ENCODE measurements around the gene SLCO3A1.

Gene SLCO3A1

DNA sequence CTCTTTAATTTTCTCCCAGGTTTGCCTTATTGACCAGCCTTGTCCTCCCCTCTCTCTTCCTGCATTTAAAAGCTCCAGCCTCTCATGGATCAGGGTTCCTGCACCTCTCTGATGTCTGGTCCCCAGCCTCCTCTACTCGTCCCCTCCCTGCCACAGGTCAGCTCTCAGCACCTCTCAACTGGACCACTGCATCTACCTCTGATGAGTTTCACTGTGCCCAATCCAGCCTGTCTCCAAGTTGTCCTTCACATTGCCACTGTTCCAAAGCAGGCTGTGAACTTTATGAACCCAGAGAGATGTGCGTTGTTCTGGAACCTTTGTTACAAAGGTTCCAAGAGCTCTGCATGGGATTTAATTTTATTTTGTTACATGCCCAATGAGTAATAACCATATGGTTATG is 76.6 kb downstream of the SLCO3A1 start:
- H3K9me3 ChIP-seq (ENCODE audit: control insufficient read depth in 1 of 2, low read length in 2 of 2): peaks cover 4 to 7% of the 10 kb centered on the region in 2 donors
- peaks cover 0 to 5% of the 10 kb centered on the region in 2 donors for H3K4me1 ChIP-seq (ENCODE audit: control insufficient read depth in 1 of 2, insufficient read depth in 2 of 2, low read length in 2 of 2)
- H3K9ac ChIP-seq (ENCODE audit: low read depth in 1 of 2, low read length in 2 of 2): no peak overlapping the region
- H3K4me3 ChIP-seq (ENCODE audit: low read depth in 1 of 2, low read length in 2 of 2): no peak overlapping the region
- no peaks in the 10 kb centered on the region for H3K27me3 ChIP-seq (ENCODE audit: control insufficient read depth in 1 of 2, insufficient read depth in 2 of 2, low read length in 2 of 2)
- H3K36me3 ChIP-seq (ENCODE audit: control insufficient read depth in 1 of 2, insufficient read depth in 2 of 2, low read length in 2 of 2): no peaks in the 10 kb centered on the region
- H3K27ac ChIP-seq (ENCODE audit: low read depth, low read length): no peak overlapping the region

DNA sequence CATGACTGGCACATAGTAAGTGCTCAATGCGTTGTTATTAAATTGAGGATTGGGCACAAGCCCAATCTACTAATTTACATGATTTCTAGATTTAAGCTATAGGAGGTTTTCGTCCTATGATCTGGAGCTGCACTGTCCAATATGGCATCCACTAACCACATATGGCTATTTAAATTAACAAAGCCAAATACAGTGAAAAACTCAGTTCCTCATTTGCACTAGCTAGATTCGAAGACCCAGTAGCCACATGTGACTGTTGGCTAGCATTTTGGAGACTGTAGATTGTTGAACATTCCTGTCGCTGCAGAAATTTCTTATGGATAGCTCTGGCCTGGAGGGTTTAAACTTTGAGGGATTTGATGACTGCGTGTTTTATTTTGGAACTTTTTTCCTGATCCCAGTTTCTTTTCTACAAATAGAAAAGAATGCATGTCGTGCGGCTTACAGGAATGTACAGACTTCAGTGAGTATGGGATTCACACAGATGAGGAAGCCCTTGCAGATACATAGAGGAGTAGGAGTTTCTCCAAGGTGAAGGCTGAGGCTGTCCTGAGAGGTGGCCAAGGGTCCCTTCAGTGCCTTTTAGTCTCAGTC is 82.8 kb downstream of the SLCO3A1 start:
- no peak overlapping the region for H3K27ac ChIP-seq (ENCODE audit: low read depth, low read length)
- peaks cover 4 to 7% of the 10 kb centered on the region in 2 donors for H3K9me3 ChIP-seq (ENCODE audit: control insufficient read depth in 1 of 2, low read length in 2 of 2)
- no peaks in the 10 kb centered on the region for H3K36me3 ChIP-seq (ENCODE audit: control insufficient read depth in 1 of 2, insufficient read depth in 2 of 2, low read length in 2 of 2)
- no peak overlapping the region for H3K9ac ChIP-seq (ENCODE audit: low read depth in 1 of 2, low read length in 2 of 2)
- H3K27me3 ChIP-seq (ENCODE audit: control insufficient read depth in 1 of 2, insufficient read depth in 2 of 2, low read length in 2 of 2): no peaks in the 10 kb centered on the region
- H3K4me3 ChIP-seq (ENCODE audit: low read depth in 1 of 2, low read length in 2 of 2): no peak overlapping the region
- peaks cover 21 to 23% of the 10 kb centered on the region in 2 donors for H3K4me1 ChIP-seq (ENCODE audit: control insufficient read depth in 1 of 2, insufficient read depth in 2 of 2, low read length in 2 of 2)

GRCh38 chr15:91936927-91937326 is 83.4 kb downstream of the SLCO3A1 start:
- H3K4me3 ChIP-seq (ENCODE audit: low read depth in 1 of 2, low read length in 2 of 2): peak overlapping the region in 1 of 2 donors; percentile 9
- peaks cover 23 to 25% of the 10 kb centered on the region in 2 donors for H3K4me1 ChIP-seq (ENCODE audit: control insufficient read depth in 1 of 2, insufficient read depth in 2 of 2, low read length in 2 of 2)
- no peaks in the 10 kb centered on the region for H3K36me3 ChIP-seq (ENCODE audit: control insufficient read depth in 1 of 2, insufficient read depth in 2 of 2, low read length in 2 of 2)
- H3K27ac ChIP-seq (ENCODE audit: low read depth, low read length): no peak overlapping the region
- peaks cover 4 to 7% of the 10 kb centered on the region in 2 donors for H3K9me3 ChIP-seq (ENCODE audit: control insufficient read depth in 1 of 2, low read length in 2 of 2)
- H3K27me3 ChIP-seq (ENCODE audit: control insufficient read depth in 1 of 2, insufficient read depth in 2 of 2, low read length in 2 of 2): no peaks in the 10 kb centered on the region
- no peak overlapping the region for H3K9ac ChIP-seq (ENCODE audit: low read depth in 1 of 2, low read length in 2 of 2)

DNA sequence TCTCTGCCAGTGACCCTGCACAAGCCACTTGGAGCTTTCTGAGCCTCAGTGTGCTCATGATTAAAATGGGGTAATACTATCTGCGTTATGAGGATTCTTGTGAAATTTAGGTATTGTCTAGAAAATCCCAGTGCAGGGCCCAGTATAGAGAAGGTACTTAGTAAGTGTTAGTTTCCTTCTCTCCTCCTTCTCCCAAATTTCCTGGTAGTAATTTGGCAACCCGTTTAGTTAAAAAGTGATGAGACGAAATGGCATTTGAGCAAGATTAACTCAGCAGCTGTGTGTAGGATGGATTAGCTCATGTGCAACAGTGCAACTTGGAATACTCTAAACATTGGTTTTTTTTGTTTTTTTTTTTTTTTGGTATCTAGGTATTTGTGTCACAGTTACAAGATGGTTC is 84.6 kb downstream of the SLCO3A1 start:
- Histone ChIP-seq H3K27ac (ENCODE audit: low read depth, low read length) (no peak overlapping the region), H3K9ac (ENCODE audit: low read depth in 1 of 2, low read length in 2 of 2) (no peak overlapping the region), H3K4me3 (ENCODE audit: low read depth in 1 of 2, low read length in 2 of 2) (no peak overlapping the region), H3K4me1 (ENCODE audit: control insufficient read depth in 1 of 2, insufficient read depth in 2 of 2, low read length in 2 of 2) (peaks cover 33 to 37% of the 10 kb centered on the region in 2 donors), H3K9me3 (ENCODE audit: control insufficient read depth in 1 of 2, low read length in 2 of 2) (peaks cover 4 to 7% of the 10 kb centered on the region in 2 donors), H3K36me3 (ENCODE audit: control insufficient read depth in 1 of 2, insufficient read depth in 2 of 2, low read length in 2 of 2) (no peaks in the 10 kb centered on the region), H3K27me3 (ENCODE audit: control insufficient read depth in 1 of 2, insufficient read depth in 2 of 2, low read length in 2 of 2) (no peaks in the 10 kb centered on the region)

- Histone ChIP-seq H3K4me1 (ENCODE audit: control insufficient read depth in 1 of 2, insufficient read depth in 2 of 2, low read length in 2 of 2) (peaks cover 43 to 45% of the 10 kb centered on the region in 2 donors), H3K4me3 (ENCODE audit: low read depth in 1 of 2, low read length in 2 of 2) (no peak overlapping the region), H3K9me3 (ENCODE audit: control insufficient read depth in 1 of 2, low read length in 2 of 2) (no peaks in the 10 kb centered on the region), H3K27me3 (ENCODE audit: control insufficient read depth in 1 of 2, insufficient read depth in 2 of 2, low read length in 2 of 2) (no peaks in the 10 kb centered on the region), H3K9ac (ENCODE audit: low read depth in 1 of 2, low read length in 2 of 2) (no peak overlapping the region), H3K27ac (ENCODE audit: low read depth, low read length) (no peak overlapping the region), H3K36me3 (ENCODE audit: control insufficient read depth in 1 of 2, insufficient read depth in 2 of 2, low read length in 2 of 2) (no peaks in the 10 kb centered on the region)
Observed at GRCh38 chr15:91939403-91939831, 85.9 kb downstream of the SLCO3A1 start.

DNA sequence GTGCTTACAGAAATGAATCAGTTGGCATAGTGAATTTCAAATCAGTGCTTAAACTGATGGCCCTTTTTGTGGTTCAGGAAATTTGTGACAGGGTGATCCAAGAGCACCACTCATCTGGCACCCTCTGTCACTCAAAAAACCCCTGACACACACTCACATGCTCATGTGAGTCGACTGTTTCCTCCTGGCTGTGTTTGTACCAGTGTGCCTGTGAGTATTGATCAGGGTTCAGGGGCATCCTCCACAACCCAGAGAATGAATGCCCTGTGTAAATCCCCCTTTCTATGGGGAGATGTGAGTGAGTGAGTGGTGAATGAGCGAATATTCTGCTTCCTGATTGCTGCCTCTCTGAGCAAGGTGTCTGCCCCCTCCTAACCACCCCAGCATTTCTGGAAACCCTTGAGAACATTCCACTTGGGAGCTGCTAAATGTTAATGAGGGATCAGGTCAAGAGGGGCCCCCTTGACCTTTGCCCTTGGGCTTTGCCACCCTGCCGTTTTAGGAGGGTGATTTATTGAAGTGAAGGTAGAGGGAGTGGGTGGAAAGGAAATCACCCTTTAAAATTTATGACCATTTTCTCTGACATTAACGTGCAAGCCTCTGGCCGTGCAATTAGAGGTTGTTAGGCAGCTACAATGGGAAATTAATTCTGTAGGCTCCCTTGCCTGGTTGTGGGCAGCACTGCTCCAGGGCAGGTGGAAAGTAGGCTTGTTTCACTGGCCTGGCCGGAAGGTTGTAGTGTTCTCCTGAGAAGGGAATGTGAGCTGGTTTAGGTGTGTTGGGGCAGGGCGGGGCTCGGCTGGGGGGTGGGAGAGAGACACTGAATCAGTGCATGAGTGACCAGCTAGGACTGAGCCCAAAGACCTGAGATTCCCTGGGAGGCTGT is 87.2 kb downstream of the SLCO3A1 start:
- no peaks in the 10 kb centered on the region for H3K36me3 ChIP-seq (ENCODE audit: control insufficient read depth in 1 of 2, insufficient read depth in 2 of 2, low read length in 2 of 2)
- H3K9me3 ChIP-seq (ENCODE audit: control insufficient read depth in 1 of 2, low read length in 2 of 2): no peaks in the 10 kb centered on the region
- H3K4me3 ChIP-seq (ENCODE audit: low read depth in 1 of 2, low read length in 2 of 2): peak overlapping the region in 1 of 2 donors; percentile 5
- no peak overlapping the region for H3K9ac ChIP-seq (ENCODE audit: low read depth in 1 of 2, low read length in 2 of 2)
- peaks cover 43 to 46% of the 10 kb centered on the region in 2 donors for H3K4me1 ChIP-seq (ENCODE audit: control insufficient read depth in 1 of 2, insufficient read depth in 2 of 2, low read length in 2 of 2)
- H3K27ac ChIP-seq (ENCODE audit: low read depth, low read length): no peak overlapping the region
- no peaks in the 10 kb centered on the region for H3K27me3 ChIP-seq (ENCODE audit: control insufficient read depth in 1 of 2, insufficient read depth in 2 of 2, low read length in 2 of 2)

- H3K27ac ChIP-seq (ENCODE audit: low read depth, low read length): no peak overlapping the region
- no peak overlapping the region for H3K9ac ChIP-seq (ENCODE audit: low read depth in 1 of 2, low read length in 2 of 2)
- H3K4me1 ChIP-seq (ENCODE audit: control insufficient read depth in 1 of 2, insufficient read depth in 2 of 2, low read length in 2 of 2): peaks cover 39 to 45% of the 10 kb centered on the region in 2 donors
- H3K9me3 ChIP-seq (ENCODE audit: control insufficient read depth in 1 of 2, low read length in 2 of 2): no peaks in the 10 kb centered on the region
- peak overlapping the region in 1 of 2 donors; percentile 34 for H3K4me3 ChIP-seq (ENCODE audit: low read depth in 1 of 2, low read length in 2 of 2)
- no peaks in the 10 kb centered on the region for H3K27me3 ChIP-seq (ENCODE audit: control insufficient read depth in 1 of 2, insufficient read depth in 2 of 2, low read length in 2 of 2)
- no peaks in the 10 kb centered on the region for H3K36me3 ChIP-seq (ENCODE audit: control insufficient read depth in 1 of 2, insufficient read depth in 2 of 2, low read length in 2 of 2)
Observed at GRCh38 chr15:91941871-91942658, 88.6 kb downstream of the SLCO3A1 start.

DNA sequence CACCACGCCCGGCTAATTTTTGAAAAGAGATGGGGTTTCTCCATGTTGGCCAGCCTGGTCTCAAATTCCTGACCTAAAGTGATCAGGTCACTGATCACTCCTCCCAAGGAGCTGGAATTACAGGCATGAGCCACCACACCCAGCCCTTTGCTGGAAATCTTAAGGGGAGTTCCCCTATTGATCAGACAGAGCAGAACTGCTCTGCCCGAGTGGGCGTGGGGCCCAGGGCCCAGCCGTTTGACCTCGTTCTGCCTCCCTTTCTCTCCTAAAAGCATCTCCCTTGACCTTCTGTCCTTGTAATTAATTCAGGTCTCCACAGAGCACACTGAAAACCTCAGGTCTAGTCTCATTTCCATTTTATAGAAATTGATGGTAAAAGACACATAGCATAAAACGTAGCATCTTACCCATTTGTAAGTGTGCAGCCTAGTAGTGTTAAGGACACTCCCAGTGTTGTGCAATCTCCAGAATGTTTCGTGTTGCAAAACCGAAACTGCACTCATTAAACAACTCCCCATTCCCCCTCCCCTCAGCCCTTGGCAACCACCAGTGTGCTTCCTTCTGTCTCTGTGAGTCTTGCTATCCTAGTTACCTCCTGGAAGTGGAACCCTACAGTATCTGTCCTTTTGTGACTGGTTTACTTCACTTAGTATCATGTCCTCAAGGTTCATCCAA is 89.3 kb downstream of the SLCO3A1 start:
- Histone ChIP-seq H3K4me1 (ENCODE audit: control insufficient read depth in 1 of 2, insufficient read depth in 2 of 2, low read length in 2 of 2) (peaks cover 47 to 53% of the 10 kb centered on the region in 2 donors), H3K36me3 (ENCODE audit: control insufficient read depth in 1 of 2, insufficient read depth in 2 of 2, low read length in 2 of 2) (no peaks in the 10 kb centered on the region), H3K27ac (ENCODE audit: low read depth, low read length) (no peak overlapping the region), H3K9ac (ENCODE audit: low read depth in 1 of 2, low read length in 2 of 2) (peak overlapping the region in 1 of 2 donors; percentile 27), H3K9me3 (ENCODE audit: control insufficient read depth in 1 of 2, low read length in 2 of 2) (no peaks in the 10 kb centered on the region), H3K4me3 (ENCODE audit: low read depth in 1 of 2, low read length in 2 of 2) (peak overlapping the region in 1 of 2 donors; percentile 34), H3K27me3 (ENCODE audit: control insufficient read depth in 1 of 2, insufficient read depth in 2 of 2, low read length in 2 of 2) (no peaks in the 10 kb centered on the region)

DNA sequence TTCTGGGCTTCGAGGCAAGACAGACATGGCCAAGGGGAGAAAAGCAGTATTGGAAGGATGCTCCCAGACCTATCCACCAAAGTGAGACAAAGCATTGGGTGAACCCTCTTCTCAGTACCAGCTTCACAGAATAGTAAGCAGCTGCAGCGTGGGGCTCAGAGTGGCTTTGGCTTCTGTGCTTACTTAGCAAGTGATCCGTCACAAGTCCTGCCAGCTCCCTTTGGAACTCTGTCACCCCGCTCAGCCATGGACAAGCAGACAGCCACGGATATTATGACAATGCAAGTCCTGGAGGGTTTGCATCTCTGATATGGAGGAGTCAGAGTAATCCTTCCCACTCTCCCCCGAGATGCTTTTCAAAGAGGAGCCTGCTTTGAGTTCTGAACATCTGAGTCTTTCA is 90.8 kb downstream of the SLCO3A1 start:
- H3K27me3 ChIP-seq (ENCODE audit: control insufficient read depth in 1 of 2, insufficient read depth in 2 of 2, low read length in 2 of 2): no peaks in the 10 kb centered on the region
- H3K9ac ChIP-seq (ENCODE audit: low read depth in 1 of 2, low read length in 2 of 2): no peak overlapping the region
- no peaks in the 10 kb centered on the region for H3K36me3 ChIP-seq (ENCODE audit: control insufficient read depth in 1 of 2, insufficient read depth in 2 of 2, low read length in 2 of 2)
- H3K4me3 ChIP-seq (ENCODE audit: low read depth in 1 of 2, low read length in 2 of 2): no peak overlapping the region
- no peaks in the 10 kb centered on the region for H3K9me3 ChIP-seq (ENCODE audit: control insufficient read depth in 1 of 2, low read length in 2 of 2)
- no peak overlapping the region for H3K27ac ChIP-seq (ENCODE audit: low read depth, low read length)
- H3K4me1 ChIP-seq (ENCODE audit: control insufficient read depth in 1 of 2, insufficient read depth in 2 of 2, low read length in 2 of 2): peaks cover 58 to 61% of the 10 kb centered on the region in 2 donors
